K562 (cell line): ENCODE results near the gene PTPN11. TPM values are rescaled to one million over a fixed set of nuclear protein-coding genes. Genes with fewer than 3 reads are reported as not detected.

Experiments used
- CBX2 ChIP-seq: fragments of 200-600 bp; sonication (generic); IDR thresholded peaks from one replicate; pipeline ENCODE4 v1.6.1; 2012; ENCODE audit warnings: mild to moderate bottlenecking, low read length, inconsistent platforms; ENCODE audit not compliant: insufficient read depth, poor library complexity, severe bottlenecking
- CEBPB ChIP-seq: fragments of 450-650 bp; IDR thresholded peaks from 2 replicates; pipeline ENCODE4 v1.6.1; 2016; ENCODE audit warnings: missing genetic modification characterization, missing compliant biosample characterization
- CHD4 ChIP-seq: fragments of 200-600 bp; sonication (generic); IDR thresholded peaks from 3 replicates; pipeline ENCODE4 v1.6.1; 2012; ENCODE audit warnings: low read depth, mild to moderate bottlenecking, mixed read lengths, low read length, inconsistent platforms; ENCODE audit not compliant: insufficient read depth, insufficient replicate concordance, poor library complexity, severe bottlenecking
- EGR1 ChIP-seq: fragments of 450-650 bp; conservative IDR thresholded peaks from 2 replicates; pipeline ENCODE4 v1.6.1; 2017; ENCODE audit warnings: mild to moderate bottlenecking
- GABPB2 ChIP-seq: fragments of 250-450 bp; sonication (Bioruptor Pico); conservative IDR thresholded peaks from 2 replicates; pipeline ENCODE4 v1.5.1; 2021; ENCODE audit warnings: mild to moderate bottlenecking
- GTF2A2 ChIP-seq: IDR thresholded peaks from 2 replicates; pipeline ENCODE4 v1.6.1; 2016; ENCODE audit warnings: mild to moderate bottlenecking, missing genetic modification characterization, missing compliant biosample characterization
- ILF3 ChIP-seq: fragments of 450-650 bp; IDR thresholded peaks from 2 replicates; pipeline ENCODE4 v1.6.1; 2018; ENCODE audit warnings: antibody characterized with exemption, mild to moderate bottlenecking, moderate library complexity, borderline replicate concordance
- KLF10 ChIP-seq: fragments of 250-450 bp; sonication (Bioruptor Pico); IDR thresholded peaks from 2 replicates; pipeline ENCODE4 v1.6.1; 2021; ENCODE audit warnings: matching md5 sums
- PHB2 ChIP-seq: fragments of 450-650 bp; IDR thresholded peaks from 2 replicates; pipeline ENCODE4 v1.6.1; 2017; ENCODE audit warnings: low read depth
- POLR2B ChIP-seq: fragments of 450-650 bp; IDR thresholded peaks from 2 replicates; pipeline ENCODE4 v1.6.1; 2018; ENCODE audit warnings: low read depth; ENCODE audit not compliant: partially characterized antibody
- RFX1 ChIP-seq: fragments of 450-650 bp; IDR thresholded peaks from 2 replicates; pipeline ENCODE4 v1.6.1; 2016; ENCODE audit warnings: mild to moderate bottlenecking, moderate library complexity
- SMARCE1 ChIP-seq: fragments of 450-650 bp; IDR thresholded peaks from 2 replicates; pipeline ENCODE4 v1.7.1; 2016; ENCODE audit warnings: mild to moderate bottlenecking
- TBP ChIP-seq: optimal IDR thresholded peaks from 2 replicates; pipeline ENCODE3; 2011; ENCODE audit warnings: low read depth, low read length, improper control_type of control experiment
- ZC3H8 ChIP-seq: fragments of 450-650 bp; IDR thresholded peaks from 2 replicates; pipeline ENCODE4 v1.6.1; 2017
- ZNF41 ChIP-seq: fragments of 250-450 bp; sonication (Bioruptor Pico); conservative IDR thresholded peaks from 2 replicates; pipeline ENCODE4 v1.4.0; 2020; ENCODE audit warnings: mild to moderate bottlenecking
- ZNF609 ChIP-seq: sonication (generic); formaldehyde crosslinking; IDR thresholded peaks from 2 replicates; pipeline ENCODE4 v1.8.1; 2023; ENCODE audit warnings: missing genetic modification reagents, mild to moderate bottlenecking, borderline replicate concordance
- ZNF668 ChIP-seq: fragments of 250-450 bp; sonication (Bioruptor Pico); IDR thresholded peaks from 2 replicates; pipeline ENCODE4 v1.8.0; 2022; ENCODE audit warnings: mild to moderate bottlenecking, inconsistent platforms
- ZNF766 ChIP-seq: fragments of 200-800 bp; sonication (Bioruptor generic); conservative IDR thresholded peaks from 2 replicates; pipeline ENCODE4 v1.6.1; 2016; ENCODE audit warnings: missing genetic modification characterization, missing compliant biosample characterization
- polyA plus RNA-seq, 8 experiments: library from polyadenylated mRNA; depleted of rRNA in 4 of 8; stranded (reverse) in 5 of 8; unstranded in 3 of 8; fragments of >200 nt; fragmentation: Nextera tagmentation in 2 of 8; fragmentation: Illumina TruSeq in 1 of 8; extraction: Ambion mirVana in 2 of 8; extraction: Trizol in 1 of 8; gene quantifications; 2 replicates each; pipeline versions ENCODE4 v1.2.1 to v1.2.3, GENCODE V29; 2011 to 2014; ENCODE audit warnings: inconsistent platforms in 1 of 8, missing spikeins in 1 of 8
- total RNA-seq, 7 experiments: library from RNA; depleted of rRNA in 6 of 7; stranded (reverse); fragments of >200 nt in 6 of 7; fragmentation: Illumina TruSeq in 2 of 7; extraction: Trizol in 2 of 7; gene quantifications; 2 replicates each; pipeline versions ENCODE4 v1.2.1 to v1.2.3, GENCODE V29; 2011 to 2021; ENCODE audit warnings: low replicate concordance in 1 of 7
- TF ChIP-seq, protein P1 (sequence below), 3 experiments: fragments of 200-800 bp in 1 of 3; fragments of 250-450 bp in 1 of 3; fragments of 450-650 bp in 1 of 3; sonication (Bioruptor Pico) in 1 of 3; sonication (Bioruptor generic) in 1 of 3; formaldehyde crosslinking in 1 of 3; IDR thresholded peaks; 2 replicates each; pipeline versions ENCODE4 v1.6.1 to v1.8.0; 2016 to 2022; ENCODE audit warnings: mild to moderate bottlenecking in 2 of 3, missing genetic modification characterization in 2 of 3, missing compliant biosample characterization in 1 of 3, moderate library complexity in 1 of 3
- TF ChIP-seq, protein P2 (sequence below): IDR thresholded peaks from 2 replicates; pipeline ENCODE4 v1.6.1; 2014; ENCODE audit warnings: antibody characterized with exemption

Gene PTPN11
- total and polyA plus RNA-seq, 9 of the 15 experiments (the other 6 are each of a cell fraction or from before 2014, with no cell fraction given), result 22.5 to 126 (median 79.7) TPM

DNA sequence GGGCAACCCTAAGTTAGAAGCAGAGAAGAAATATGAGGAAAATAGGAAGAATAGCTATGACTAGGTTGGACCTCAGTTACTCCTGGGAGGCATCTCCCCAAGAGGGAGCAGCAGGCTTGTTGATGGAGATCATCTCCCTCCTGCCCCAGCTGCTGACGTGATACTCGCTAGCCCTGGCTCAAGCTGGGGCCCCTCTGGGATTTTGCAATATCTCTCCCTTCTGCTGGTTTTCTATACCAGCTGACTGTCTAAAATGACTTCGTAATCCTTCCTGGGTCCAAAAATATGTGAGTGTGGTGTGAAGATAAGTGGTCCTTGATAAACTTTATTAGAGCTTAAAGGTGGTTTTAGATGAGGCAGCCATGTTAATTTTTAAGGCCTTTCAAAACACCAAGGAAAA lies 32.0 kb upstream of the PTPN11 start (continued):
- TF ChIP-seq, protein P1, sequence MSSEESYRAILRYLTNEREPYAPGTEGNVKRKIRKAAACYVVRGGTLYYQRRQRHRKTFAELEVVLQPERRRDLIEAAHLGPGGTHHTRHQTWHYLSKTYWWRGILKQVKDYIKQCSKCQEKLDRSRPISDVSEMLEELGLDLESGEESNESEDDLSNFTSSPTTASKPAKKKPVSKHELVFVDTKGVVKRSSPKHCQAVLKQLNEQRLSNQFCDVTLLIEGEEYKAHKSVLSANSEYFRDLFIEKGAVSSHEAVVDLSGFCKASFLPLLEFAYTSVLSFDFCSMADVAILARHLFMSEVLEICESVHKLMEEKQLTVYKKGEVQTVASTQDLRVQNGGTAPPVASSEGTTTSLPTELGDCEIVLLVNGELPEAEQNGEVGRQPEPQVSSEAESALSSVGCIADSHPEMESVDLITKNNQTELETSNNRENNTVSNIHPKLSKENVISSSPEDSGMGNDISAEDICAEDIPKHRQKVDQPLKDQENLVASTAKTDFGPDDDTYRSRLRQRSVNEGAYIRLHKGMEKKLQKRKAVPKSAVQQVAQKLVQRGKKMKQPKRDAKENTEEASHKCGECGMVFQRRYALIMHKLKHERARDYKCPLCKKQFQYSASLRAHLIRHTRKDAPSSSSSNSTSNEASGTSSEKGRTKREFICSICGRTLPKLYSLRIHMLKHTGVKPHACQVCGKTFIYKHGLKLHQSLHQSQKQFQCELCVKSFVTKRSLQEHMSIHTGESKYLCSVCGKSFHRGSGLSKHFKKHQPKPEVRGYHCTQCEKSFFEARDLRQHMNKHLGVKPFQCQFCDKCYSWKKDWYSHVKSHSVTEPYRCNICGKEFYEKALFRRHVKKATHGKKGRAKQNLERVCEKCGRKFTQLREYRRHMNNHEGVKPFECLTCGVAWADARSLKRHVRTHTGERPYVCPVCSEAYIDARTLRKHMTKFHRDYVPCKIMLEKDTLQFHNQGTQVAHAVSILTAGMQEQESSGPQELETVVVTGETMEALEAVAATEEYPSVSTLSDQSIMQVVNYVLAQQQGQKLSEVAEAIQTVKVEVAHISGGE (CRISPR knock-in tag; IDR thresholded peaks at IDR 0.05), result no peak
- TF ChIP-seq ZNF41 (CRISPR knock-in tag) (no peak), CBX2 (no peak), TBP (no peak), POLR2B (no peak), PHB2 (no peak), ZNF609 (CRISPR knock-in tag) (no peak), GABPB2 (CRISPR knock-in tag) (no peak), ZNF668 (CRISPR knock-in tag) (no peak), GTF2A2 (no peak), ZC3H8 (no peak), KLF10 (CRISPR knock-in tag) (no peak), EGR1 (no peak), ZNF766 (no peak), CEBPB (tag) (peak; percentile 95), SMARCE1 (no peak), RFX1 (no peak), CHD4 (no peak), ILF3 (no peak)
- TF ChIP-seq, protein P2, sequence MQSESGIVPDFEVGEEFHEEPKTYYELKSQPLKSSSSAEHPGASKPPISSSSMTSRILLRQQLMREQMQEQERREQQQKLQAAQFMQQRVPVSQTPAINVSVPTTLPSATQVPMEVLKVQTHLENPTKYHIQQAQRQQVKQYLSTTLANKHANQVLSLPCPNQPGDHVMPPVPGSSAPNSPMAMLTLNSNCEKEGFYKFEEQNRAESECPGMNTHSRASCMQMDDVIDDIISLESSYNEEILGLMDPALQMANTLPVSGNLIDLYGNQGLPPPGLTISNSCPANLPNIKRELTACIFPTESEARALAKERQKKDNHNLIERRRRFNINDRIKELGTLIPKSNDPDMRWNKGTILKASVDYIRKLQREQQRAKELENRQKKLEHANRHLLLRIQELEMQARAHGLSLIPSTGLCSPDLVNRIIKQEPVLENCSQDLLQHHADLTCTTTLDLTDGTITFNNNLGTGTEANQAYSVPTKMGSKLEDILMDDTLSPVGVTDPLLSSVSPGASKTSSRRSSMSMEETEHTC, result no peak
